Measurements from ENCODE around the gene GMCL2. TPM values are rescaled to one million over a fixed set of nuclear protein-coding genes. Genes with fewer than 3 reads are reported as not detected.

Gene GMCL2
- total RNA-seq, 4 donors from 2014 or later, result not detected

- in situ Hi-C loops (cut with MboI; ENCODE audit: low pct_ligation_motif_present in 1 of 4, low pct_unique_long_range_greater_than_20kb in 1 of 4, low sequenced_read_pairs in 3 of 4), result no loop called here
- TF ChIP-seq POLR2AphosphoS5 (IDR thresholded peaks at IDR 0.05) (no peak), POLR2A (IDR thresholded peaks at IDR 0.05) (no peak), EP300 (IDR thresholded peaks at IDR 0.05; ENCODE audit: low read depth) (no peak), CTCF (IDR thresholded peaks at IDR 0.05) (peak; percentile 30 to 63 (median 41))
- Histone ChIP-seq H3K27me3 (peaks cover 12% of the 10 kb centered on the region), H3K4me3 (no peak overlapping the region), H3K36me3 (no peaks in the 10 kb centered on the region), H3K4me1 (peaks cover 0 to 6% (median 2%) of the 10 kb centered on the region in 4 donors), H3K9me3 (no peaks in the 10 kb centered on the region), H3K27ac (no peak overlapping the region)
- intact Hi-C loops (cut with DNase I; ENCODE audit: low total_unique reads), result no loop called here
- DNase-seq, result peak; percentile 27
- WGBS, 2 donors (ENCODE audit: low coverage in 1 of 2), result 80 to 87% methylated on average over 3 to 8 of the region's 8 CpGs
Observed at GRCh38 chr5:178196986-178197385, 9.8 kb upstream of the GMCL2 start.

DNA sequence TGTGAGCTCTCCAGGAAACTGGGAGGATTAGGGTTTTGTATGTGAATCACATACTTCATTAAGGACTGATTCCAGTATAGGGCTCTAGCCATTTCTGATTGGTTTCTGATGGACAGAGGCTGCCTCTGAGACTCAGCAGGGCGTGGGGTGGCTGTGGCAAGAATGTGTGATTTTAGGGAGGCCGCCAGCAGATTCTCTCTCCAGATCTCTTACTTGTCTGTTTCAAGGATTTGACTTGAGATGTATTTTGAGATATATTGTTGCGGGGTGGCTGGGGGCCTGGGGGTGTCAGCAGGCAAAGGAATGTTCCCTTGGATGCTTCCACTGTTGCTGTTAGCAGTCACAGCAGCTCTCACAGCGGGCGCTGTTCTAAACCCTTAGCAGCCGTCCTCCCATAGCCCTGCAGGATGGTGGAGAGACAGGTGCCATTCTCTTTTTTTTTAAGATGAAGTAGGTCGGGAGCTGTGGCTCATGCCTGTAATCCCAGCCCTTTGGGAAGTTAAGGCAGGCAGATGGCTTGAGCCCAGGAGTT is 9.2 kb upstream of the GMCL2 start:
- no peak for TF ChIP-seq CTCF (IDR thresholded peaks at IDR 0.05)
- no peak for TF ChIP-seq POLR2A (IDR thresholded peaks at IDR 0.05)
- no peak for TF ChIP-seq EP300 (IDR thresholded peaks at IDR 0.05; ENCODE audit: low read depth)
- TF ChIP-seq POLR2AphosphoS5 (IDR thresholded peaks at IDR 0.05), result no peak
- no peak for DNase-seq
- peaks cover 12% of the 10 kb centered on the region for H3K27me3 ChIP-seq
- 67 to 83% methylated on average over 1 to 7 of the region's 7 CpGs for WGBS, 2 donors (ENCODE audit: low coverage in 1 of 2)
- no peaks in the 10 kb centered on the region for H3K36me3 ChIP-seq
- H3K27ac ChIP-seq, result no peak overlapping the region
- intact Hi-C loops (cut with DNase I; ENCODE audit: low total_unique reads), result no loop called here
- H3K9me3 ChIP-seq, result no peaks in the 10 kb centered on the region
- no peaks in the 10 kb centered on the region for H3K4me1 ChIP-seq
- in situ Hi-C loops (cut with MboI; ENCODE audit: low pct_ligation_motif_present in 1 of 4, low pct_unique_long_range_greater_than_20kb in 1 of 4, low sequenced_read_pairs in 3 of 4), result no loop called here
- no peak overlapping the region for H3K4me3 ChIP-seq

DNA sequence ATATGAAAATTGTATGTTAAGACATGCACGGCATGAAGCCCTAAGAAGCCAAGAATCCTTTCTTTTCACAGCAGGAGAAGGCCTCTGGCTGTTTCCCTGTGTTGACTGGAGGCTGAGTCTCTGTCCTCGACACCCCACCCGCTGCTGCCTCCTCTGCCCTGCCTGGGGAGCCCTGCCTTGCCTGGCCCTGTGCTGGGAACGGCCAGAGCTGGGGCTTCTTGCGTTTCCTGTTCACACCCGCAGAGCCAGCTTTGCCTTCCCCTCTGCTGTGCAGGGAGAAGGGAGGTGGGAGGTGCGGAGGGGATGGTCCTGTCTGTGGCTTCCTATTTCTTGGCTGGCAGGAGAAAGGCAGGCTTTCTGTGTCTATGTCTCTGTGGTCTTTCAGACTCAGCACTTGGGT is 6.9 kb upstream of the GMCL2 start:
- no peaks in the 10 kb centered on the region for H3K36me3 ChIP-seq
- intact Hi-C loops (cut with DNase I; ENCODE audit: low total_unique reads) (no loop called here), in situ Hi-C loops (cut with MboI; ENCODE audit: low pct_ligation_motif_present in 1 of 4, low pct_unique_long_range_greater_than_20kb in 1 of 4, low sequenced_read_pairs in 3 of 4) (no loop called here)
- no peaks in the 10 kb centered on the region for H3K4me1 ChIP-seq
- WGBS, 2 donors (ENCODE audit: low coverage in 1 of 2), result 54 to 67% methylated on average over 1 to 7 of the region's 7 CpGs
- no peak overlapping the region for H3K4me3 ChIP-seq
- no peaks in the 10 kb centered on the region for H3K9me3 ChIP-seq
- DNase-seq, result no peak
- TF ChIP-seq EP300 (IDR thresholded peaks at IDR 0.05; ENCODE audit: low read depth) (no peak), CTCF (IDR thresholded peaks at IDR 0.05) (no peak), POLR2AphosphoS5 (IDR thresholded peaks at IDR 0.05) (no peak), POLR2A (IDR thresholded peaks at IDR 0.05) (no peak)
- H3K27ac ChIP-seq, result no peak overlapping the region
- peaks cover 12% of the 10 kb centered on the region for H3K27me3 ChIP-seq

- H3K9me3 ChIP-seq, result no peaks in the 10 kb centered on the region
- no peak overlapping the region for H3K4me3 ChIP-seq
- no peaks in the 10 kb centered on the region for H3K36me3 ChIP-seq
- H3K27ac ChIP-seq, result no peak overlapping the region
- in situ Hi-C loops (cut with MboI; ENCODE audit: low pct_ligation_motif_present in 1 of 4, low pct_unique_long_range_greater_than_20kb in 1 of 4, low sequenced_read_pairs in 3 of 4) (no loop called here), intact Hi-C loops (cut with DNase I; ENCODE audit: low total_unique reads) (no loop called here)
- no peak for DNase-seq
- TF ChIP-seq POLR2AphosphoS5 (IDR thresholded peaks at IDR 0.05) (no peak), EP300 (IDR thresholded peaks at IDR 0.05; ENCODE audit: low read depth) (no peak)
- whole genome bisulfite sequencing, 2 donors (ENCODE audit: low coverage in 1 of 2), result 48 to 66% methylated on average over 8 of the region's 8 CpGs
- peaks cover 12% of the 10 kb centered on the region for H3K27me3 ChIP-seq
- H3K4me1 ChIP-seq, result no peaks in the 10 kb centered on the region
Observed at GRCh38 chr5:178193251-178193809, 6.2 kb upstream of the GMCL2 start.

DNA sequence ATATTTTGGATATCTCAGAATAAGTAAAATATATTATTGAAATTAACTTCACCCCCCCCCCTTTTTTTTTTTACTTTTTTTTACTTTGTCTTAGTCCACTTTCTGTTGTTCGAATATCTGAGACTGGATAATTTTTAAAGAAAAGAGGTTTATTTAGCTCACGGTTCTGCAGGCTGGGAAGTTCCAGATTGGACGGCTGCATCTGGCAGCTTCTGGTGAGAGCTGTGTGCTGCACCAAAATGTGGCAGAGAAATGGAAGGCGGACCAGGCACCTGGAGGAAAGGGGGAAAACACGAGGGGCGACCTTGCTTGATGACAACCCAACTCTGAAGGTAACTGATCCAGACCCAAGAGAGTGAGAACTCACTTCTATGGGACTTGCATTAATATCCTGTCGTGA is 5.6 kb upstream of the GMCL2 start:
- peaks cover 12% of the 10 kb centered on the region for H3K27me3 ChIP-seq
- H3K4me3 ChIP-seq, result no peak overlapping the region
- H3K36me3 ChIP-seq, result no peaks in the 10 kb centered on the region
- in situ Hi-C loops (cut with MboI; ENCODE audit: low pct_ligation_motif_present in 1 of 4, low pct_unique_long_range_greater_than_20kb in 1 of 4, low sequenced_read_pairs in 3 of 4), result no loop called here
- H3K4me1 ChIP-seq, result no peaks in the 10 kb centered on the region
- intact Hi-C loops (cut with DNase I; ENCODE audit: low total_unique reads), result no loop called here
- no peak overlapping the region for H3K27ac ChIP-seq
- no peaks in the 10 kb centered on the region for H3K9me3 ChIP-seq
- TF ChIP-seq EP300 (IDR thresholded peaks at IDR 0.05; ENCODE audit: low read depth) (no peak), CTCF (IDR thresholded peaks at IDR 0.05) (no peak), POLR2AphosphoS5 (IDR thresholded peaks at IDR 0.05) (no peak), POLR2A (IDR thresholded peaks at IDR 0.05) (no peak)
- 90% methylated on average over 7 of the region's 7 CpGs for WGBS, 2 donors (ENCODE audit: low coverage in 1 of 2)
- DNase-seq, result no peak

Measured in transverse colon (tissue), 4 donors.